B cell (primary cell): ENCODE data around the gene ZBTB17. TPM values are rescaled to one million over a fixed set of nuclear protein-coding genes. Genes with fewer than 3 reads are reported as not detected.
A peak's percentile ranks its signal among the peaks of the same experiment; 100 is the strongest.

ENCODE experiments used
- ATAC-seq: fragments of 200-7000 bp; cut with Tn5 transposase; one replicate; pipeline ENCODE4 v1.10.0; 2021; ENCODE audit warnings: low read depth, mild to moderate bottlenecking, moderate number of reproducible peaks, moderate library complexity
- CTCF ChIA-PET: fragments of 350-600 bp; sonication (Branson Sonifier 250); formaldehyde crosslinking; loops from one replicate; lab custom pipeline; 2021; ENCODE audit warnings: antibody characterized with exemption, inconsistent platforms; lab: Charles Lee
- POLR2A ChIA-PET: fragments of 350-600 bp; sonication (Branson Sonifier 250); formaldehyde crosslinking; loops from one replicate; lab custom pipeline; 2021; ENCODE audit warnings: antibody characterized with exemption; lab: Charles Lee
- DNase-seq: peaks from one replicate; pipeline ENCODE4 v3.0.0; 2013
- H2AFZ ChIP-seq: 2 replicates; pipeline ENCODE4 v1.6.1; 2012; ENCODE audit warnings: mild to moderate bottlenecking, low read depth, low read length; ENCODE audit not compliant: insufficient read depth, poor library complexity, severe bottlenecking
- H3K27ac ChIP-seq, 2 donors: 1 replicate in 1 of 2; 2 replicates in 1 of 2; pipeline ENCODE4 v1.5.1; 2012 to 2013; ENCODE audit warnings: low read length in 2 of 2, mild to moderate bottlenecking in 2 of 2, moderate library complexity in 1 of 2
- H3K27me3 ChIP-seq, 4 experiments: fragments of 200-600 bp in 1 of 4; sonication (generic) in 1 of 4; replicated peaks in 1 of 4; 1 replicate in 2 of 4; 2 replicates in 2 of 4; pipeline versions ENCODE4 v1.6.1 to v1.7.0; 2013 to 2016; ENCODE audit warnings: low read length in 3 of 4, mild to moderate bottlenecking in 2 of 4, mixed read lengths in 1 of 4, moderate library complexity in 1 of 4; ENCODE audit not compliant: insufficient read depth in 4 of 4, control insufficient read depth in 3 of 4; ENCODE audit errors: control extremely low read depth in 1 of 4
- H3K36me3 ChIP-seq, 2 experiments: replicated peaks in 1 of 2; 1 replicate in 1 of 2; 2 replicates in 1 of 2; pipeline versions ENCODE4 v1.6.1 to v1.7.1; 2013; ENCODE audit warnings: low read length in 1 of 2; ENCODE audit not compliant: insufficient read depth in 2 of 2, control insufficient read depth in 1 of 2; ENCODE audit errors: control extremely low read depth in 1 of 2, extremely low read depth in 1 of 2
- H3K4me1 ChIP-seq, 2 donors: fragments of 200-600 bp in 1 of 2; sonication (generic) in 1 of 2; 1 replicate in 1 of 2; 2 replicates in 1 of 2; pipeline versions ENCODE4 v1.5.1 to v1.6.1; 2013 to 2017; ENCODE audit warnings: low read length in 2 of 2; ENCODE audit not compliant: control insufficient read depth in 2 of 2, insufficient read depth in 2 of 2
- H3K4me2 ChIP-seq: replicated peaks from 2 replicates; pipeline ENCODE3; 2012; ENCODE audit warnings: mild to moderate bottlenecking, low read depth, low read length; ENCODE audit not compliant: poor library complexity, severe bottlenecking
- H3K4me3 ChIP-seq, 5 experiments: fragments of 200-600 bp in 1 of 5; sonication (generic) in 1 of 5; 1 replicate in 3 of 5; 2 replicates in 2 of 5; pipeline versions ENCODE4 v1.5.1 to v1.7.0; 2011 to 2016; ENCODE audit warnings: low read length in 4 of 5, mild to moderate bottlenecking in 4 of 5, low read depth in 2 of 5, control low read depth in 1 of 5, moderate library complexity in 1 of 5; ENCODE audit not compliant: insufficient read depth in 1 of 5; ENCODE audit errors: control extremely low read depth in 1 of 5, extremely low read depth in 1 of 5
- H3K79me2 ChIP-seq: fragments of 200-600 bp; sonication (generic); one replicate; pipeline ENCODE4 v1.6.0; 2016; ENCODE audit warnings: low read length; ENCODE audit not compliant: control insufficient read depth, insufficient read depth
- H3K9ac ChIP-seq: fragments of 200-600 bp; sonication (generic); 2 replicates; pipeline ENCODE4 v1.6.1; 2017; ENCODE audit warnings: mild to moderate bottlenecking, low read length, moderate library complexity
- H3K9me3 ChIP-seq, 3 donors: one replicate each; pipeline versions ENCODE4 v1.6.1 to v1.7.1; 2013; ENCODE audit warnings: low read length in 2 of 3; ENCODE audit not compliant: control insufficient read depth in 2 of 3, insufficient read depth in 1 of 3; ENCODE audit errors: control extremely low read depth in 1 of 3
- H4K20me1 ChIP-seq: 2 replicates; pipeline ENCODE4 v1.6.0; 2012; ENCODE audit warnings: mild to moderate bottlenecking, low read length; ENCODE audit not compliant: insufficient read depth, control insufficient read depth, poor library complexity, severe bottlenecking
- H3K27ac Mint-ChIP-seq: one replicate; pipeline ENCODE4 v1.8.0; 2021; ENCODE audit warnings: mixed read lengths
- H3K27me3 Mint-ChIP-seq: one replicate; pipeline ENCODE4 v1.8.0; 2021; ENCODE audit warnings: mixed read lengths
- H3K4me1 Mint-ChIP-seq: one replicate; pipeline ENCODE4 v1.8.0; 2021; ENCODE audit warnings: mixed read lengths
- H3K4me3 Mint-ChIP-seq: one replicate; pipeline ENCODE4 v1.8.0; 2021; ENCODE audit warnings: mixed read lengths
- H3K9me3 Mint-ChIP-seq: one replicate; pipeline ENCODE4 v1.8.0; 2022; ENCODE audit warnings: mixed read lengths; ENCODE audit not compliant: insufficient read depth
- EZH2 ChIP-seq: IDR thresholded peaks from 2 replicates; pipeline ENCODE4 v1.6.1; 2012; ENCODE audit warnings: borderline replicate concordance, low read depth, mild to moderate bottlenecking, moderate library complexity, low read length; ENCODE audit not compliant: insufficient read depth, poor library complexity, severe bottlenecking
- WGBS: methylation state at CpG from one replicate; pipeline ENCODE4 v1.1.5; 2013; ENCODE audit warnings: missing lambda C conversion rate; ENCODE audit not compliant: insufficient coverage; 5-methylcytosine and 5-hydroxymethylcytosine counted together
- intact Hi-C: fragments of 100-400 bp; cut with micrococcal nuclease; formaldehyde crosslinking; loops from one replicate; pipeline ENCODE4 v1.10.0; 2022
- polyA plus RNA-seq: library from polyadenylated mRNA; depleted of rRNA; stranded (reverse); fragments of >200 nt; gene quantifications from 2 replicates; pipeline ENCODE4 v1.2.3, GENCODE V29; 2012
- total RNA-seq, 2 donors: library from RNA; stranded (reverse); fragments of 120-200 nt in 1 of 2; gene quantifications; 1 replicate in 1 of 2; 2 replicates in 1 of 2; pipeline versions ENCODE4 v1.2.3 to v1.2.4, GENCODE V29; 2013 to 2022
- TF ChIP-seq, protein P1 (sequence below): fragments of 200-600 bp; IDR thresholded peaks from one replicate; pipeline ENCODE4 v1.8.0; 2022; ENCODE audit warnings: antibody characterized with exemption, mild to moderate bottlenecking

Gene ZBTB17
- total and polyA plus RNA-seq, 2 donors (not counting 1 experiment from before 2014, with no cell fraction given): 94.1 to 157 TPM

DNA sequence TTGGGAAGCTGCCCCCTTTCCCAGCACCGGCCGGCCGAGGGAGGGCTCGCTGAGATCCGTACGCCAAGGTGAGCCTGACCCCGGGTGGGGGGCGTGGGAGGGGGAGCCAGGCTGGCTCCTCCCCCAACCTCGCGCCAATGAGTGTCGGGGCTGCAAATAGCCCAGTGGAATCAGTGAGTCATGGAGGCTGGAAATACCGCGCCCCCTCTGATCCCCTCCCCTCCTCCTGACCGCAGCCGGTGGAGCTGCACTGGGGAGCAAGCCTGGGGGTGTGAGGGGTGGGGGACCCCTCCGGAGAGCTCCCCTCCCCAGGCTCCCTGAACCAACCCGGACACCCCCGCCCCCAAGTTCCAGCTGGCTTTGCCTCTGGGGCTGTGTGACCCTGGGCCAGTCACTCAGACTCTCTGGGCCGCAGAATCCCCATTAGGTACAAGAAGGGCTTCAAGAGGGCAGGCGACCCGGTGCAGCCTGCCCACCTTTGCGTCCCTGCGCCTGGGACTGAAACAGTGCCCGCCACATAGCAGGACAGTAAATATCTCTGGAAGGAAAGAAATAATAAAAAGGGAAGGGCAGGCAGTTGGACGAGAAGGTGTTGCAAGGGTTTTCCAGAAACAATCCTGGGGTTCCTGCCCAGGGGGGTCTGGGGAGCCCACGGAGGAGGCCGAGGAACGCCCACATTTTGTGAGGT is 37.5 kb upstream of the ZBTB17 start:
- peak; percentile 40 for DNase-seq
- no peaks in the 10 kb centered on the region for H3K9me3 Mint-ChIP-seq
- intact Hi-C loops: no loop called here
- Histone ChIP-seq H3K9me3 (no peaks in the 10 kb centered on the region), H3K79me2 (no peaks in the 10 kb centered on the region), H3K4me1 (peaks cover 18 to 32% of the 10 kb centered on the region in 2 donors), H2AFZ (peak overlapping the region; percentile 82), H3K9ac (peak overlapping the region; percentile 65), H3K4me3 (peak overlapping the region in 4 of 5 experiments; percentile 21 to 64 (median 52)), H4K20me1 (no peaks in the 10 kb centered on the region), H3K36me3 (no peaks in the 10 kb centered on the region), H3K27ac (peak overlapping the region in 1 of 2 donors; percentile 36), H3K27me3 (no peaks in the 10 kb centered on the region), H3K4me2 (peak overlapping the region; percentile 94)
- H3K4me3 Mint-ChIP-seq: peak overlapping the region; percentile 74
- WGBS: 38% methylated on average over 22 of the region's 28 CpGs
- POLR2A ChIA-PET: no interaction called here
- peak; percentile 54 for ATAC-seq
- peak overlapping the region; percentile 41 for H3K27ac Mint-ChIP-seq
- H3K4me1 Mint-ChIP-seq: peaks cover 28% of the 10 kb centered on the region
- TF ChIP-seq, protein P1, sequence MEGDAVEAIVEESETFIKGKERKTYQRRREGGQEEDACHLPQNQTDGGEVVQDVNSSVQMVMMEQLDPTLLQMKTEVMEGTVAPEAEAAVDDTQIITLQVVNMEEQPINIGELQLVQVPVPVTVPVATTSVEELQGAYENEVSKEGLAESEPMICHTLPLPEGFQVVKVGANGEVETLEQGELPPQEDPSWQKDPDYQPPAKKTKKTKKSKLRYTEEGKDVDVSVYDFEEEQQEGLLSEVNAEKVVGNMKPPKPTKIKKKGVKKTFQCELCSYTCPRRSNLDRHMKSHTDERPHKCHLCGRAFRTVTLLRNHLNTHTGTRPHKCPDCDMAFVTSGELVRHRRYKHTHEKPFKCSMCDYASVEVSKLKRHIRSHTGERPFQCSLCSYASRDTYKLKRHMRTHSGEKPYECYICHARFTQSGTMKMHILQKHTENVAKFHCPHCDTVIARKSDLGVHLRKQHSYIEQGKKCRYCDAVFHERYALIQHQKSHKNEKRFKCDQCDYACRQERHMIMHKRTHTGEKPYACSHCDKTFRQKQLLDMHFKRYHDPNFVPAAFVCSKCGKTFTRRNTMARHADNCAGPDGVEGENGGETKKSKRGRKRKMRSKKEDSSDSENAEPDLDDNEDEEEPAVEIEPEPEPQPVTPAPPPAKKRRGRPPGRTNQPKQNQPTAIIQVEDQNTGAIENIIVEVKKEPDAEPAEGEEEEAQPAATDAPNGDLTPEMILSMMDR: no peak
- TF ChIP-seq EZH2: no peak
- CTCF ChIA-PET: interaction anchor here (1.8 kb wide), 1 partner anchor 8 kb away, joined by 7 read pairs; no protein-coding TSS in a partner anchor
- H3K27me3 Mint-ChIP-seq: no peaks in the 10 kb centered on the region

DNA sequence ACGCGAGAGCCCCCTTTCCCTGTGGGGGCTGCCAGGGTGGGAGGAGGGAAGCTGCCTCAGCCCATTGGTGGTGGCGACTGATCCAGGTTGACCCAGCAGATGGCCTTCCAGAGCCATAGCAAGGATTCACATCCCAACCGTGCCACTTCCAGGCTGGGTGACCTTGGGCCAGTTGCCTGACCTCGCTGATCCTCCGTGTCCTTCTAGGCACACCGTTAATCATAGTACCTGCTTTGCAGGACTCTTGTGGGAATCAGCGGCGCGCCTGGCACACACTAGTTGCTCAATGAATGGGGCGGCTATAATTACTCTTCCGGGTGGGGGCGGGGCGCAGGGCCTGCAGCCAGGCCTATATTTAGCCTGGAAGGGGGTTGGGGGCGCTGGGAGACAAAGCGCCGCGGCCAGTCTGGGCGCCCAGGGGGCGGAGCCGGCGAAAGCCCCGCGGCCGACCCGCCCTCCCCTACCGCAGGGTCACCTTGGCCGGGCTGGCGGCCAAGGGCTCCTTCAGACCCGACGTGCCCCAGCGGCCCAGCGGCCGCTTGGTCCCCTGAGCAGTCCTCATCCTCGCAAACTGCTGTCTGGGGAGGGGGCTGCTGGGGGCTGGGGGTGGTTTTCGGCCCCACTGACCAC is 36.8 kb upstream of the ZBTB17 start:
- H3K27me3 ChIP-seq: no peaks in the 10 kb centered on the region
- ChIA-PET POLR2A (no interaction called here), CTCF (interaction anchor here (1.1 kb wide), 1 partner anchor 43 kb away, joined by 3 read pairs; no protein-coding TSS in a partner anchor)
- H3K4me3 ChIP-seq: peak overlapping the region in 4 of 5 experiments; percentile 21 to 64 (median 52)
- no peaks in the 10 kb centered on the region for H3K9me3 Mint-ChIP-seq
- TF ChIP-seq, protein P1: no peak
- no peak for TF ChIP-seq EZH2
- WGBS: 3% methylated on average over 22 of the region's 36 CpGs
- no peaks in the 10 kb centered on the region for H3K27me3 Mint-ChIP-seq
- ATAC-seq (peak; percentile 32), DNase-seq (peak; percentile 58)
- peak overlapping the region; percentile 82 for H2AFZ ChIP-seq
- H3K27ac ChIP-seq: peak overlapping the region in 1 of 2 donors; percentile 36
- no peaks in the 10 kb centered on the region for H4K20me1 ChIP-seq
- H3K4me1 Mint-ChIP-seq: peaks cover 28% of the 10 kb centered on the region
- H3K4me3 Mint-ChIP-seq: peak overlapping the region; percentile 74
- H3K9ac ChIP-seq: peak overlapping the region; percentile 65
- no peaks in the 10 kb centered on the region for H3K79me2 ChIP-seq
- peak overlapping the region; percentile 26 for H3K27ac Mint-ChIP-seq
- peak overlapping the region; percentile 94 for H3K4me2 ChIP-seq
- H3K9me3 ChIP-seq: no peaks in the 10 kb centered on the region
- intact Hi-C loops: no loop called here
- no peaks in the 10 kb centered on the region for H3K36me3 ChIP-seq
- peaks cover 18 to 32% of the 10 kb centered on the region in 2 donors for H3K4me1 ChIP-seq
